Measurements from ENCODE around the gene MGAT4A.

GRCh38 chr2:98576666-98577312 lies 154.1 kb downstream of the MGAT4A start:
- TF ChIP-seq CTCF (IDR thresholded peaks at IDR 0.05 in 4 of 5, conservative IDR thresholded peaks at IDR 0.05 in 1 of 5) (no peak), POLR2A (IDR thresholded peaks at IDR 0.05) (no peak)

Measured in gastrocnemius medialis (tissue), 4 donors.